Middle frontal gyrus (tissue), 1 donor: ENCODE results near the gene RIC8A.
"Not testable (repeated sequence)": the region's sequence is repeated elsewhere in the genome, so short reads cannot be mapped to it uniquely, and the experiment has no call there.

Experiments
- DNase-seq: peaks from one replicate; pipeline ENCODE4 v3.0.0-alpha.2; 2015; ENCODE audit warnings: low spot score; ENCODE audit errors: extremely low spot score

RIC8A gene

DNA sequence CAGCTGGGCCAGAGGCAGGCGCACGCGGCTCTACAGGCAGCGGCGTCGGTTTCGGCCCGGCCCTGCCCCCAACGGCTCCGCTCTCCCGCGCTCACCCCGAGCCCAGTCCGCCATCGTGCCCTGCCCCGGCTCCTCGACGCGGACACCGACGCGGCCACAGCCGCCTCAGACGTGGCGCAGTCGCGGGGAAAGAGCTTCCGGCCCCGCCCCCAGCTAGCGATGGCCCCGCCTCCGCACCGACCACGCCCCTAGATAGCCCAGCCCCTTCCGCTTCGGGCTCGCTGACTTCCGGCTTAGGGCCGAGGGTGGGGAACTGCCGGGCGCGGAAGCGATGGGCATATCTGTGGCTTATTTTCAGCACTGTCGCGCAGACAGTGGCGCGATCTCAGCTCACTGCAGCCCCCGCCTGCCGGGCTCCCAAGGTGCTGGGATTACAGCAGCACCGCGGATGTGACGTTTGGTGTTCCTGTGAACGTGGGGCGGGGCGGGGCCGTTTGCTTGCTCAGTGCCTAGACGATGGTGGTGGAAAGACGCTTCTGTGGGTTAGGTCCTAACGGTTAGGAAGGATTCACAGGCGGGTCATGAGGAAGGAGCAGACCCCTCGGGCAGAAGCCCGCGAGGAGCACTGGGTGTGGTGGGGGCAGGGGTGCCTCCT lies at the start of gene RIC8A, which contains the start of gene BET1L:
TSS of gene RIC8A (plus strand) at position 501 of the 655 bp plus-strand sequence. CDS start 1,147 bp downstream, outside the sequence.
TSS of gene BET1L (minus strand) at position 192 of the 655 bp plus-strand sequence. CDS start at position 114, 78 bp downstream.
- DNase-seq, result peak; percentile 94

DNA sequence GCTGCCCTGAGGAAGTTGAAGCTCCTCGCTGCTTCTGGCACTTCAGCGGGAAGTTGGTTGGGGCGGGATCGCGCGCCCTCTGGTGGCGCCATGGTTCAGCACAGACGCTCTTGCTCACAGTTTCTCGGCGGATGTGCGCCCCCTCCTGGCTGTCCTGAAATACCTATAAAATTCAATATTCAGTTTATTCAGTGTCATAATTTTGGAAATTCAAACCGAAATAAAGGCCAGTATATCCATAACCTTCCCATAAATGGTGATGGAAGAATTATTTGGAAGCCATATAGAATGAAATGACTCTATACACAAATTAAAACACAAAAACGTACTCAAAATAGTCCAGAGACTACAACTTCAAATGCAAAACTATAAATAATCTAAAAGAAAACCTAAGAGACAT lies 27.3 kb upstream of the RIC8A start:
- DNase-seq, result not testable (repeated sequence)

GRCh38 chr11:189200-189783 lies 18.2 kb upstream of the RIC8A start:
- not testable (repeated sequence) for DNase-seq

- DNase-seq, result not testable (repeated sequence)
Observed at GRCh38 chr11:189843-190311, 17.6 kb upstream of the RIC8A start.

DNA sequence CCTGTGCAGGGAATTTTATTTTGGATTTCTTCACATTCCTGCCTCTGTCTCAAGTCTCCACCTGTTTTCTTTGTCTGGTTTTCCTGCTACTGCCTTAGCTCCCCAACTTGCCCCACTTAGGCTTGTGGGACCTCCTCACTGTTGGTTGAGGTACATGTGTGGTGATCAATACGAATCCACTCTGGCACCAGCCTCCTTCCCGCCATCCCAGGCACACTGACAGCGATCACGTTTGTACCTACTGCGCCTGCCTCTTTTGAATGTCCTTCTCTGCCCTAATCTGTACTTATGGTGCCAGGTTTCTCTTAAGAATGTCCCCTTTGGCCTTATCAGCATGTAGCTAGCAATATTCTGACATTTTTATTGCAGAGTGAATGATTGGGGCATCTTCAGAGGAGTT lies 17.0 kb upstream of the RIC8A start:
- not testable (repeated sequence) for DNase-seq

- not testable (repeated sequence) for DNase-seq
Observed at GRCh38 chr11:191490-192478, 15.7 kb upstream of the RIC8A start.

DNA sequence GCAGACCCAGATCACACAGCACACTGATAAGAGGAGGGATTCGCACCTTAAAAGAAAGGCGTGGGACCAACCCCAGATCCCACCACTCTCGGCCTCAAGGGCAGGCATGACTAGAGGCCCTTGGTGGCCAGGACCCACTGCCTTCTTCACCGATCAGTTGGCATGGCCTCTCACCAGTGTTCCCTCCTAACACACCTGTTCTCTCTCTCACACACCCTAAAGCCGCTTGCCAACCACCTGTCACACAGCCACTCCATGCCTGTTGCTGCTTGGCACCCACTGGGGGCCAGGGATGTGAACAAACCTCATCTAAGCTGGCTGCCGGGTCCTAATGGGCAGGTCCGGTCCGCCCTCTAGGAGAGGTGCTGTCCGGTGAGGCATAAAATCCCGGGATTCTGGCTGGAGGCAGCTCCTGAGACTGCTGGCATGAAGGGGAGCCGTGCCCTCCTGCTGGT lies 14.8 kb upstream of the RIC8A start, which contains the start of gene SCGB1C1:
TSS of gene SCGB1C1 (plus strand) at position 405 of the 455 bp plus-strand sequence. CDS start at position 427, 22 bp downstream.
- DNase-seq, result not testable (repeated sequence)

DNA sequence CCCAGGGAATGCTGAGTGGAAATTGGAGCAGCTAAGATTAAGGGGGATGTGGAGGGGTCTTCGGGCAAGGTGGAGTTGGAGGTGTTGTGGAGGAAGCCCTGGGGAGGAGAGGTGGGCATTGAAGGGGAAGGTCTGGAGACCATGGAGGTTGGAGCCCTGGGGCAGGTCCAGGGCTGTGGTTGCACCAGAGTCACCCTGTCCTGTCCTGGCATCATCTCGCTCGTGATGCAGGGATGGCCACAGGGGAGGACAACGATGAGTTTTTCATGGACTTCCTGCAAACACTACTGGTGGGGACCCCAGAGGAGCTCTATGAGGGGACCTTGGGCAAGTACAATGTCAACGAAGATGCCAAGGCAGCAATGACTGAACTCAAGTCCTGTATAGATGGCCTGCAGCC lies 14.0 kb upstream of the RIC8A start:
- DNase-seq, result not testable (repeated sequence)

GRCh38 chr11:196786-197731 lies 10.4 kb upstream of the RIC8A start:
- no peak for DNase-seq

DNA sequence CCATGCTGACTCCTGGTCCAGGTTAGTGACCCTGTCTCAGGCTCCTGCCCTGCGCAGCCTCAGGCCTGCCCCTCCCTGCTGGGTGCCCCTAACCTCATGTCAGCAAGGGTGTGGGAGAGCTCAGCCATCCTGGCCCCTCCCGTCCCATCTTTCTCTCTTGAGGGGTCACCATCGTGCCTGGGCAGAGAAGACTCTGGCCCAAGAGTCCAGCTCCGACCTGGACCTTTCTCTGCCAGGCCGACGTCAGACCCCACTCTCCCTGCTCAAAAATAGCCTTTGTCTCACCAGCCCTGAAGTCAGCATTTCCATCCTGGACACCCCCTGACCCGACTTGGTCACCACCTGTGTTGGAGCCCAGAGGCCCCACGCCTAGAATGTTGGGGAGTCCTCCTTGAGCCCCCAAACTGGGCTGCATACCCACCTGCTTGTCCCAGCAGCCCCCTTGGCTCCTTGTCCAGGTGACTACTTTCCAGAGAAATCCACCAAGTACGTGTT lies 9.7 kb upstream of the RIC8A start:
- no peak for DNase-seq

- no peak for DNase-seq
Observed at GRCh38 chr11:198236-198806, 9.2 kb upstream of the RIC8A start.

GRCh38 chr11:199004-199581 lies 8.4 kb upstream of the RIC8A start:
- no peak for DNase-seq

DNA sequence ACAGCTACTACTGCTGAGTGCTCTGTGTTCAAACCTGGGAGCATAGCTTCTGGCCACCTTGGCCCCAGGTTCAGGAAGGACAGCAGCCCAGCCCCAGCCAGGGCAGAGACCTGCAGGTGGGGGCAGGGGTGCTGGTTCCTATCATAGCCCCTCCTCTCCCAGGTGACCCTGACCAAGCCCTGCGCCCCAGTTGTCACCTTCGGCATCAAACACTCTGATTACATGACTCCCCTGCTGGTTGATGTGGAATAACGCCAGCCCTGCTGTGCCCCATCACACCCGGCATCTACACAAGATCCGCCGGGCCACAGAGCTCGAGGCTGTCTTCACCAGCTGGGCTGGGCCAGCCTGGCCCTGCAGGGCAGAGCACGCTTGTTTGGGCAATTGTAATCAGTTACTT lies 7.7 kb upstream of the RIC8A start:
- DNase-seq, result no peak

- DNase-seq, result no peak
Observed at GRCh38 chr11:200224-201003, 7.1 kb upstream of the RIC8A start.

DNA sequence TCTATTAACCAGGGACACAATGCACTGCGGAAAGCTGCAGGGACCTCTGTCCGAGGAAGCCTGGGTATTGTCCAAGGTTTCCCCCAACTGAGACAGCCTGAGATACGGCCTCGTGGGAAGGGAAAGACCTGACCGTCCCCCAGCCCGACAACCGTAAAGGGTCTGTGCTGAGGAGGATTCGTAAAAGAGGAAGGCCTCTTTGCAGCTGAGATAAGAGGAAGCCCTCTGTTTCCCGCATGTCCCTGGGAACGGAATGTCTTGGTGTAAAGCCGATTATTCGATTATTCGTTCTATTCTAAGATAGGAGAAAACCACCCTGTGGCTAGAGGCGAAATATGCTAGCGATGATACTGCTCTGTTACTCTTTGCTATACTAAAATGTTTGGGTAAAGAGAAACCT lies 5.5 kb upstream of the RIC8A start:
- no peak for DNase-seq

DNA sequence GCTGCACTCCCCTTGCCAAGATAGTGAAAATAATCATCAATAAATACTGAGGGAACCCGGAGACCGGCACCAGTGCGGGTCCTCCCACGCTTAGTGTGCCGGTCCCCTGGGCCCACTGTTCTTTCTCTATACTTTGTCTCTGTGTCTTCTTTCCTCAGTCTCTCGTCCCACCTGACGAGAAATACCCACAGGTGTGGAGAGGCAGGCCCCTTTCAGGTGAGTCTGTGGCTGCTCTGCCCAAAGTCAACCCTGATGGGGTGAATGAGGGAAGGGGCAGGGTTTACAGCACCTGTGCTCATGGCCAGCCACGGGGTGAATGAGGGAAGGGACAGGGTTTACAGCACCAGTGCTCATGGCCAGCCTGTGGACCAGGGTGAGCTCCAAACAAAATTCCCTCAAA lies 5.0 kb upstream of the RIC8A start:
- no peak for DNase-seq

- no peak for DNase-seq
Observed at GRCh38 chr11:203056-203944, 4.2 kb upstream of the RIC8A start.
